Esophagus muscularis mucosa (tissue), 4 donors: ENCODE data around the gene NFYA. TPM values are rescaled to one million over a fixed set of nuclear protein-coding genes. Genes with fewer than 3 reads are reported as not detected.
A peak's percentile ranks its signal among the peaks of the same experiment; 100 is the strongest.

ENCODE experiments used
- DNase-seq: peaks from one replicate; pipeline ENCODE4 v3.0.0-alpha.2; 2017; ENCODE audit errors: extremely low spot score
- H3K27ac ChIP-seq, 4 donors: fragments of 200-600 bp; sonication (generic); replicated peaks in 1 of 4; 1 replicate in 3 of 4; 2 replicates in 1 of 4; pipeline ENCODE4 v1.5.1; 2016 to 2019; ENCODE audit warnings: mild to moderate bottlenecking in 1 of 4
- H3K27me3 ChIP-seq, 4 donors: fragments of 200-600 bp; sonication (generic); one replicate each; pipeline versions ENCODE4 v1.5.1 to v1.6.0; 2016 to 2019
- H3K36me3 ChIP-seq, 4 donors: fragments of 200-600 bp; sonication (generic); one replicate each; pipeline ENCODE4 v1.5.1; 2016 to 2019
- H3K4me1 ChIP-seq, 4 donors: fragments of 200-600 bp; sonication (generic); one replicate each; pipeline ENCODE4 v1.5.1; 2016 to 2019
- H3K4me3 ChIP-seq, 4 donors: fragments of 200-600 bp; sonication (generic); 1 replicate in 2 of 4; 2 replicates in 2 of 4; pipeline ENCODE4 v1.5.1; 2016 to 2019; ENCODE audit warnings: mild to moderate bottlenecking in 4 of 4, moderate library complexity in 1 of 4
- H3K9me3 ChIP-seq, 4 donors: fragments of 200-600 bp; sonication (generic); 1 replicate in 3 of 4; 2 replicates in 1 of 4; pipeline ENCODE4 v1.5.1; 2016 to 2019
- CTCF ChIP-seq, 3 experiments: fragments of 200-600 bp in 2 of 3; fragments of 450-650 bp in 1 of 3; sonication (generic) in 2 of 3; IDR thresholded peaks; one replicate each; pipeline ENCODE4 v1.5.1; 2017 to 2019; ENCODE audit warnings: antibody characterized with exemption in 3 of 3, mild to moderate bottlenecking in 2 of 3, moderate library complexity in 1 of 3
- EP300 ChIP-seq: sonication (generic); formaldehyde crosslinking; IDR thresholded peaks from one replicate; pipeline ENCODE4 v1.6.1; 2017; ENCODE audit warnings: antibody characterized with exemption
- POLR2A ChIP-seq: fragments of 450-650 bp; IDR thresholded peaks from one replicate; pipeline ENCODE4 v1.6.1; 2017; ENCODE audit warnings: antibody characterized with exemption, moderate library complexity, mild to moderate bottlenecking, low read depth
- POLR2AphosphoS5 ChIP-seq, 2 donors: sonication (generic); formaldehyde crosslinking; IDR thresholded peaks; one replicate each; pipeline ENCODE4 v1.6.1; 2017; ENCODE audit warnings: antibody characterized with exemption in 2 of 2
- WGBS: methylation state at CpG from one replicate; pipeline ENCODE4 v1.1.5; 2018; 5-methylcytosine and 5-hydroxymethylcytosine counted together
- intact Hi-C: fragments of 100-400 bp; cut with DNase I; formaldehyde crosslinking; loops from one replicate; pipeline ENCODE4 v1.15.1; 2023
- total RNA-seq, 4 donors: library from RNA; depleted of rRNA; stranded (reverse); fragments of >200 nt; gene quantifications; one replicate each; pipeline versions ENCODE4 v1.1.0 to v1.2.1, GENCODE V29; 2016

Gene NFYA
- total RNA-seq, 4 donors from 2014 or later, result 9.1 to 11.4 (median 10.5) TPM

- 93% methylated on average over 4 of the region's 4 CpGs for WGBS
- Histone ChIP-seq H3K27ac (no peak overlapping the region), H3K4me1 (no peaks in the 10 kb centered on the region), H3K27me3 (no peaks in the 10 kb centered on the region), H3K36me3 (peaks cover 69 to 93% (median 85%) of the 10 kb centered on the region in 4 donors), H3K9me3 (no peaks in the 10 kb centered on the region), H3K4me3 (no peak overlapping the region)
- TF ChIP-seq POLR2A (no peak), POLR2AphosphoS5 (IDR thresholded peaks at IDR 0.05) (no peak), CTCF (IDR thresholded peaks at IDR 0.05) (peak in 1 of 3 experiments; percentile 21)
- DNase-seq, result no peak
- intact Hi-C loops, result no loop called here
Observed at GRCh38 chr6:41092421-41093140, 19.8 kb downstream of the NFYA start.

- DNase-seq, result no peak
- intact Hi-C loops, result no loop called here
- Histone ChIP-seq H3K9me3 (no peaks in the 10 kb centered on the region), H3K27me3 (no peaks in the 10 kb centered on the region), H3K36me3 (peaks cover 78 to 100% (median 94%) of the 10 kb centered on the region in 4 donors), H3K27ac (no peak overlapping the region), H3K4me3 (no peak overlapping the region), H3K4me1 (peaks cover 0 to 5% (median 0%) of the 10 kb centered on the region in 4 donors)
- TF ChIP-seq EP300 (no peak), POLR2A (no peak), POLR2AphosphoS5 (IDR thresholded peaks at IDR 0.05) (no peak), CTCF (IDR thresholded peaks at IDR 0.05) (no peak)
- WGBS, result 92% methylated on average over 6 of the region's 6 CpGs
Observed at GRCh38 chr6:41093729-41094128, 21.0 kb downstream of the NFYA start.

- Histone ChIP-seq H3K4me1 (peaks cover 0 to 5% (median 0%) of the 10 kb centered on the region in 4 donors), H3K36me3 (peaks cover 59 to 82% (median 76%) of the 10 kb centered on the region in 4 donors), H3K9me3 (no peaks in the 10 kb centered on the region), H3K27me3 (no peaks in the 10 kb centered on the region), H3K4me3 (no peak overlapping the region), H3K27ac (no peak overlapping the region)
- DNase-seq, result no peak
- no peak for TF ChIP-seq POLR2A
- TF ChIP-seq CTCF (IDR thresholded peaks at IDR 0.05), result no peak
- TF ChIP-seq EP300, result no peak
- TF ChIP-seq POLR2AphosphoS5 (IDR thresholded peaks at IDR 0.05), result no peak
- 75% methylated on average over 5 of the region's 5 CpGs for WGBS
- intact Hi-C loops, result no loop called here
Observed at GRCh38 chr6:41097467-41098090, 24.8 kb downstream of the NFYA start.

GRCh38 chr6:41098366-41098765 lies 25.6 kb downstream of the NFYA start:
- TF ChIP-seq POLR2AphosphoS5 (IDR thresholded peaks at IDR 0.05) (no peak), POLR2A (no peak), CTCF (IDR thresholded peaks at IDR 0.05) (no peak), EP300 (no peak)
- H3K27me3 ChIP-seq, result no peaks in the 10 kb centered on the region
- no peaks in the 10 kb centered on the region for H3K9me3 ChIP-seq
- no peak overlapping the region for H3K4me3 ChIP-seq
- no peak overlapping the region for H3K27ac ChIP-seq
- no peak for DNase-seq
- WGBS, result 80% methylated on average over 3 of the region's 3 CpGs
- intact Hi-C loops, result no loop called here
- peaks cover 52 to 74% (median 68%) of the 10 kb centered on the region in 4 donors for H3K36me3 ChIP-seq
- peaks cover 0 to 5% (median 0%) of the 10 kb centered on the region in 4 donors for H3K4me1 ChIP-seq
